ENCODE measurements around the gene GRIN1. TPM values are rescaled to one million over a fixed set of nuclear protein-coding genes. Genes with fewer than 3 reads are reported as not detected.

Gene GRIN1
- total RNA-seq, result under 1 TPM; 0.35 to 0.73 TPM
- 0.04 TPM for polyA plus RNA-seq (2013, experiment 1 of 2)
- polyA plus RNA-seq (2013, experiment 2 of 2), result 0.12 TPM
- long read RNA-seq, experiment 1, result 0 reads
- long read RNA-seq, experiment 2, result 0 reads
- long read RNA-seq, experiment 3, result 0 reads
- long read RNA-seq, experiment 4, result 0 reads

- peaks cover 90% of the 10 kb centered on the region for H3K27me3 Mint-ChIP-seq (ENCODE audit: insufficient read depth)
- H3K9me3 Mint-ChIP-seq, result no peaks in the 10 kb centered on the region
- H3K9me3 ChIP-seq (ENCODE audit: control insufficient read depth, low read length), result no peaks in the 10 kb centered on the region
- H3K4me3 ChIP-seq (ENCODE audit: low read length), result no peak within 1 kb of the TSS
- peaks cover 96% of the 10 kb centered on the region for H3K27me3 ChIP-seq (ENCODE audit: control insufficient read depth, insufficient read depth, low read length, poor library complexity, severe bottlenecking)
- DNase-seq, result peak; percentile 81
- no peak within 1 kb of the TSS for H3K4me3 Mint-ChIP-seq
- H3K4me1 Mint-ChIP-seq, result no peaks in the 10 kb centered on the region
- H3K27ac ChIP-seq (ENCODE audit: low read depth, low read length), result no peak within 1 kb of the TSS
- WGBS, 2 experiments (ENCODE audit: insufficient coverage in 1 of 2, insufficient read length in 1 of 2), result 12 to 18% methylated on average over 49 to 104 of the region's 104 CpGs
- no peaks in the 10 kb centered on the region for H3K36me3 Mint-ChIP-seq (ENCODE audit: low read depth)
- H3K36me3 ChIP-seq (ENCODE audit: control insufficient read depth, insufficient read depth, low read length), result no peaks in the 10 kb centered on the region
- no peak within 1 kb of the TSS for H3K27ac Mint-ChIP-seq
- H3K4me1 ChIP-seq (ENCODE audit: control insufficient read depth, insufficient read depth, low read length), result no peaks in the 10 kb centered on the region
- H3K9ac ChIP-seq (ENCODE audit: extremely low read depth, low read length, poor library complexity, severe bottlenecking), result no peak within 1 kb of the TSS
- TF ChIP-seq, protein P1, sequence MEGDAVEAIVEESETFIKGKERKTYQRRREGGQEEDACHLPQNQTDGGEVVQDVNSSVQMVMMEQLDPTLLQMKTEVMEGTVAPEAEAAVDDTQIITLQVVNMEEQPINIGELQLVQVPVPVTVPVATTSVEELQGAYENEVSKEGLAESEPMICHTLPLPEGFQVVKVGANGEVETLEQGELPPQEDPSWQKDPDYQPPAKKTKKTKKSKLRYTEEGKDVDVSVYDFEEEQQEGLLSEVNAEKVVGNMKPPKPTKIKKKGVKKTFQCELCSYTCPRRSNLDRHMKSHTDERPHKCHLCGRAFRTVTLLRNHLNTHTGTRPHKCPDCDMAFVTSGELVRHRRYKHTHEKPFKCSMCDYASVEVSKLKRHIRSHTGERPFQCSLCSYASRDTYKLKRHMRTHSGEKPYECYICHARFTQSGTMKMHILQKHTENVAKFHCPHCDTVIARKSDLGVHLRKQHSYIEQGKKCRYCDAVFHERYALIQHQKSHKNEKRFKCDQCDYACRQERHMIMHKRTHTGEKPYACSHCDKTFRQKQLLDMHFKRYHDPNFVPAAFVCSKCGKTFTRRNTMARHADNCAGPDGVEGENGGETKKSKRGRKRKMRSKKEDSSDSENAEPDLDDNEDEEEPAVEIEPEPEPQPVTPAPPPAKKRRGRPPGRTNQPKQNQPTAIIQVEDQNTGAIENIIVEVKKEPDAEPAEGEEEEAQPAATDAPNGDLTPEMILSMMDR (conservative IDR thresholded peaks at IDR 0.05), result no peak
Measured at GRCh38 chr9:137138722-137139467, at the start of gene GRIN1. GRIN1 (plus strand) TSS chr9:137139154; CDS start chr9:137139487, 333 bp downstream.

DNA sequence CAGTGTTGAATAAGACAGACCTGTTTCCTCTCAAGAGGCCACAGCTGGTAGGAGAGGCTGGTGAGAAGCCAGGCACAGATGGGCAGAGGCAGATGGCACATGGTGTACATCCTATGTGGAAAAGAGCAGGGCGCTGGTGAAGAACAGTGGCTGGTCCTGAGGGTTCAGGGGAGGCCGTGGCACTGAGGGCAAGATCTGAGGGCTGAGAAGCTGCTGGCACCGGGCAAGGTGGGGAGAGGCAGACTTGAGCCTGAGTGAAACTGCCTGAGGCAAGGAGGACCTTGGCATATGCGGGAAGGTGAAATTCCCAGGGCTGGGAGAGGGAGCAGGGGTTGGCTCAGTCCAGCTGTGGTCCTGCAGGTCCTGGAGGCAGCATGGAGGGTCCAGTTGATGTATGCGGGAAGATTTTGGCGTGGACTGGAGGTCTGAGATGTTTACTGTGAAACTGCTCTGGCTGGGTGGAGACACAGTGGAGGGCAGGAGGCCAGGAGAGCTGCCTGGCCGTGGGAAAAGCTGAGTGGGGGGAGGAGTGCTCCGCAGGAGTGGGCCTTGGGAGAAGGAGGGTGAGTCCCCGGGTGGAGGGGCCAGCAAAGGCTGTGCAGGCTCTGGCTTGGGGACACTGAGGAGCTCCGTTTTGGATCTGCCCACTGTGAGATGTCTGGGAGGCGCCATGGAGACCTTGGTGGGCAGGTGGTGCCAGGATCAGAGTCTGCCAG is 49.6 kb upstream of the GRIN1 start:
- no peaks in the 10 kb centered on the region for H3K9me3 Mint-ChIP-seq
- no peak overlapping the region for H3K4me3 Mint-ChIP-seq
- Histone ChIP-seq H3K9ac (ENCODE audit: extremely low read depth, low read length, poor library complexity, severe bottlenecking) (no peak overlapping the region), H3K36me3 (ENCODE audit: control insufficient read depth, insufficient read depth, low read length) (peaks cover 36% of the 10 kb centered on the region), H3K27ac (ENCODE audit: low read depth, low read length) (no peak overlapping the region), H3K4me1 (ENCODE audit: control insufficient read depth, insufficient read depth, low read length) (no peaks in the 10 kb centered on the region), H3K4me3 (ENCODE audit: low read length) (no peak overlapping the region), H3K9me3 (ENCODE audit: control insufficient read depth, low read length) (no peaks in the 10 kb centered on the region), H3K27me3 (ENCODE audit: control insufficient read depth, insufficient read depth, low read length, poor library complexity, severe bottlenecking) (no peaks in the 10 kb centered on the region)
- peaks cover 6% of the 10 kb centered on the region for H3K27me3 Mint-ChIP-seq (ENCODE audit: insufficient read depth)
- H3K4me1 Mint-ChIP-seq, result peaks cover 10% of the 10 kb centered on the region
- H3K36me3 Mint-ChIP-seq (ENCODE audit: low read depth), result peaks cover 27% of the 10 kb centered on the region
- H3K27ac Mint-ChIP-seq, result no peak overlapping the region
- DNase-seq, result no peak
- TF ChIP-seq, protein P1 (conservative IDR thresholded peaks at IDR 0.05), result no peak
- WGBS, 2 experiments (ENCODE audit: insufficient coverage in 1 of 2, insufficient read length in 1 of 2), result 91 to 95% methylated on average over 9 to 11 of the region's 11 CpGs

DNA sequence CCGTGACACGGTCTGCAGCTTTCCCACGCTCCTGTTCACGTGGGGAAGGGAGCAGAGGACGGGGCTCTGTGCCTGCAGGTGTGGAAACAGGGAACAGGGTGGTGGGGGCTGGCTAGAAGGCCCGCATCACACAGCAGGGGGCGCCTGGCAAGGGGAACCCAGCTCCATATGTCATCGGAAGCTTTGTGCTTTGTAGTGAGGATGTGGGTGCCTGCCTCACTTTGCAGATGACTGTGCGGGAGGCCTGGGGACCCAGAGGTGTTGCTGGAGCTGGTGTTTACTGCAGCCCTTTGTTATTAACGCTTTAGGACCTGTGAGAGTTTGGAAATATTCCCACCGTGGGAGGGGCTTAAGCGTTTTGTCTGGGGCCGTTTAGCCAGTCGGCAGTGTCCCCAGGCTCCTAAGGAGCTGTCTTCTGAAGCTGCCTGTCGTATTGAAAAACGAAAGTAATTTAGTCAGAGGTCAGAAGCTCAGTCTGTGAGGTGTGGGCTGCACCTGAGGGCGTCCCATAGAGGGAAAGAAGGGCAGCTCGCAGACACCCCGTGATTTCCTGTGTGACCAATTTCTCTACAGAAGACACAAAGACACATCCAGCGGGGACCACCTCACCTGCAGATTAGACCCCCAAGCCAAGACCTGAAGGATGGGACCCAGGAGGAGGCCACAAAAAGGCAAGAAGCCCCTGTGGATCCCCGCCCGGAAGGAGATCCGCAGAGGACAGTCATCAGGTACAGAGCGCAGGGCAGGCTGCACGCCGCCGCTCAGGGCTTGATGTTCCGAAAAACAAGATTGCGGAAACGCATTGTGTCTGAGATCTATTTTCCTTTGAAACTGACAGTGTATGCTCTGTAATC is 43.1 kb upstream of the GRIN1 start:
- TF ChIP-seq, protein P1 (conservative IDR thresholded peaks at IDR 0.05), result no peak
- no peak for DNase-seq
- no peak overlapping the region for H3K27ac ChIP-seq (ENCODE audit: low read depth, low read length)
- H3K9me3 Mint-ChIP-seq, result no peaks in the 10 kb centered on the region
- WGBS, 2 experiments (ENCODE audit: insufficient coverage in 1 of 2, insufficient read length in 1 of 2), result 90 to 92% methylated on average over 27 to 30 of the region's 30 CpGs
- H3K27me3 Mint-ChIP-seq (ENCODE audit: insufficient read depth), result no peaks in the 10 kb centered on the region
- no peak overlapping the region for H3K4me3 ChIP-seq (ENCODE audit: low read length)
- H3K4me1 ChIP-seq (ENCODE audit: control insufficient read depth, insufficient read depth, low read length), result no peaks in the 10 kb centered on the region
- H3K36me3 ChIP-seq (ENCODE audit: control insufficient read depth, insufficient read depth, low read length), result peaks cover 61% of the 10 kb centered on the region
- no peak overlapping the region for H3K9ac ChIP-seq (ENCODE audit: extremely low read depth, low read length, poor library complexity, severe bottlenecking)
- H3K4me3 Mint-ChIP-seq, result no peak overlapping the region
- H3K4me1 Mint-ChIP-seq, result no peaks in the 10 kb centered on the region
- no peaks in the 10 kb centered on the region for H3K9me3 ChIP-seq (ENCODE audit: control insufficient read depth, low read length)
- peaks cover 38% of the 10 kb centered on the region for H3K36me3 Mint-ChIP-seq (ENCODE audit: low read depth)
- H3K27me3 ChIP-seq (ENCODE audit: control insufficient read depth, insufficient read depth, low read length, poor library complexity, severe bottlenecking), result no peaks in the 10 kb centered on the region
- H3K27ac Mint-ChIP-seq, result no peak overlapping the region
